ENCODE results near the gene ANGPTL4. TPM values are rescaled to one million over a fixed set of nuclear protein-coding genes. Genes with fewer than 3 reads are reported as not detected.

The ANGPTL4 gene
- total and polyA plus RNA-seq, 9 of the 15 experiments (the other 6 are each of a cell fraction or from before 2014, with no cell fraction given): 0.05 to 0.77 (median 0.22) TPM; not detected in 4

DNA sequence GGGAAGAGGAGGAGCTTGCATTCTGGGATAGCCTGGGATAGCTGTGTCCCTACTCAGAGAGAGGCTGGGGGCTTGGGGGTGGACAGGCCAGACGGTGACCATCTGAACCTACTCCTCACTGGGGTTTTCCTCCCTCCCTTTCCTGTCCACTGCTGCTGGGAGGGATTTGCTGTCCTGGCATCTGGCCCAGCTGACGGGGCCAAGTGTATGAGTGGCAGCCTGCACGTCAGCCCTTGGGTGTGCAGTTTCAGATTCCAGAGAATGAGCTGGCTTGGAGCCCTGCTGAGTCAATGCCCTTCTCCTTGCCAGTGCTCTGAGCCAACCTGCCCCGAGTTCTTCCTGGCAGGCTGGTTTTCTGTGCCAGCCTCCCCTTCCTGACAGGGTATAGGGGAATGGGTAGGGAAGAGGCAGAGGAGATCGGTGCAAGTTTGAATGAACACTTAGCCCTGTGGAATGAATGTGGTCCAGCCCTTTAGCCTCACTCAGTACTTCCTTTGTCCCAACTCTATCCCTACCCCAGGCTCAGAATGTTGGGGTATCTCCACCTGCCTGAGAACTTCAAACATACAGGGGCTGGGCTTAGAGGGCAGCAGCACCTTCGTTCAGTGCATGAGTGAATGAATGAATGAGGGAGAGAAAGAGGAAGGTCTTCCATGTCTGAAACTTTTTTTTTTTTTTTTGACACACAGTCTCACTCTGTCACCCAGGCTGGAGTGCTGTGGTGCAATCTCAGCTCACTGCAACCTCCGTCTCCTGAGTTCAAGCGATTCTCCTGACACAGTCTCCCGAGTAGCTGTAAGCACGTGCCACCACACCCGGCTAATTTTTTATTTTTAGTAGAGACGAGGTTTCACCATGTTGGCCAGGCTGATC is 1.8 kb upstream of the ANGPTL4 start:
- BruUV-seq (replicated peaks): no TSS peak
- in situ Hi-C loops (cut with MboI): no loop called here
- TF ChIP-seq, protein P1, sequence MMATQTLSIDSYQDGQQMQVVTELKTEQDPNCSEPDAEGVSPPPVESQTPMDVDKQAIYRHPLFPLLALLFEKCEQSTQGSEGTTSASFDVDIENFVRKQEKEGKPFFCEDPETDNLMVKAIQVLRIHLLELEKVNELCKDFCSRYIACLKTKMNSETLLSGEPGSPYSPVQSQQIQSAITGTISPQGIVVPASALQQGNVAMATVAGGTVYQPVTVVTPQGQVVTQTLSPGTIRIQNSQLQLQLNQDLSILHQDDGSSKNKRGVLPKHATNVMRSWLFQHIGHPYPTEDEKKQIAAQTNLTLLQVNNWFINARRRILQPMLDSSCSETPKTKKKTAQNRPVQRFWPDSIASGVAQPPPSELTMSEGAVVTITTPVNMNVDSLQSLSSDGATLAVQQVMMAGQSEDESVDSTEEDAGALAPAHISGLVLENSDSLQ (IDR thresholded peaks at IDR 0.05): peak; percentile 64
- TF ChIP-seq NFIC (IDR thresholded peaks at IDR 0.05): peak; percentile 53
- no peak for TF ChIP-seq POLR2H (tag; IDR thresholded peaks at IDR 0.05; ENCODE audit: low read depth)
- 0 out of 2 replicates have a peak, but pooled peaks have one; percentile 22 for TF ChIP-seq ZNF24 (IDR thresholded peaks at IDR 0.05)
- TF ChIP-seq, protein P2, sequence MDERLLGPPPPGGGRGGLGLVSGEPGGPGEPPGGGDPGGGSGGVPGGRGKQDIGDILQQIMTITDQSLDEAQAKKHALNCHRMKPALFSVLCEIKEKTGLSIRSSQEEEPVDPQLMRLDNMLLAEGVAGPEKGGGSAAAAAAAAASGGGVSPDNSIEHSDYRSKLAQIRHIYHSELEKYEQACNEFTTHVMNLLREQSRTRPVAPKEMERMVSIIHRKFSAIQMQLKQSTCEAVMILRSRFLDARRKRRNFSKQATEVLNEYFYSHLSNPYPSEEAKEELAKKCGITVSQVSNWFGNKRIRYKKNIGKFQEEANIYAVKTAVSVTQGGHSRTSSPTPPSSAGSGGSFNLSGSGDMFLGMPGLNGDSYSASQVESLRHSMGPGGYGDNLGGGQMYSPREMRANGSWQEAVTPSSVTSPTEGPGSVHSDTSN (CRISPR knock-in tag; IDR thresholded peaks at IDR 0.05; ENCODE audit: low read depth): no peak
- TF ChIP-seq, protein P2 (tag; conservative IDR thresholded peaks at IDR 0.05; ENCODE audit: low read depth): peak; percentile 40; the same call in 1 of the 2 replicates
- TF ChIP-seq CBX3 (IDR thresholded peaks at IDR 0.05; ENCODE audit: borderline replicate concordance in 1 of 2, low read length in 2 of 2): no peak
- H3K4me2 ChIP-seq (ENCODE audit: insufficient read depth, low read length): no peak overlapping the region
- WGBS (ENCODE audit: insufficient coverage, low coverage, missing lambda C conversion rate): 20% methylated on average over 11 of the region's 12 CpGs
- H3K4me1 ChIP-seq (replicated peaks in 1 of 2; ENCODE audit: control insufficient read depth in 2 of 2, insufficient read depth in 2 of 2, low read length in 2 of 2): peaks cover 7 to 26% of the 10 kb centered on the region in 2 experiments
- H3K9me3 ChIP-seq (replicated peaks; ENCODE audit: control insufficient read depth, insufficient read depth, low read depth, low read length): no peaks in the 10 kb centered on the region
- no peak overlapping the region for H3K27ac ChIP-seq (ENCODE audit: extremely low read depth, low read depth, low read length)
- no peak for ATAC-seq
- H4K20me1 ChIP-seq (replicated peaks; ENCODE audit: control insufficient read depth, insufficient read depth, low read length): no peaks in the 10 kb centered on the region
- DNase-seq (ENCODE audit: extremely low read depth in 1 of 4, low spot score in 3 of 4): no peak
- no peaks in the 10 kb centered on the region for H3K79me2 ChIP-seq (ENCODE audit: control insufficient read depth, insufficient read depth, low read length)
- H3K27me3 ChIP-seq (ENCODE audit: control insufficient read depth in 2 of 2, insufficient read depth in 2 of 2, low read length in 2 of 2): peaks cover 0 to 19% of the 10 kb centered on the region in 2 experiments; a peak in 2 of 5 replicates
- H3K36me3 ChIP-seq (ENCODE audit: control insufficient read depth, insufficient read depth, low read length): no peaks in the 10 kb centered on the region
- H3K9ac ChIP-seq (ENCODE audit: insufficient read depth in 1 of 2, low read depth in 2 of 2, low read length in 2 of 2): 0 out of 4 replicates have a peak overlapping the region, but pooled peaks of 1 of the 2 experiments have one; percentile 26
- ChIA-PET POLR2A (interaction anchor here (1.7 to 1.9 kb wide), 2 partner anchors 8 to 41 kb away, joined by 5 to 8 read pairs; partner anchors contain the start of genes NDUFA7 and RPS28), CTCF (ENCODE audit: low intra/inter-chr PET ratio) (no interaction called here)
- H3K9me1 ChIP-seq (ENCODE audit: control insufficient read depth, insufficient read depth, low read length): no peaks in the 10 kb centered on the region
- H3K4me3 ChIP-seq: no peak overlapping the region
- FAIRE-seq: no peak
- intact Hi-C loops (cut with micrococcal nuclease): no loop called here
- H2AFZ ChIP-seq (ENCODE audit: low read depth, low read length): no peak overlapping the region
